NCI-H1417 (cell line): Measurements from ENCODE around the gene PKP3.

Source experiments
- DNase-seq, 3 experiments: peaks; one replicate each; lab custom pipeline; 2025; lab: John Stamatoyannopoulos, UW

Gene PKP3

DNA sequence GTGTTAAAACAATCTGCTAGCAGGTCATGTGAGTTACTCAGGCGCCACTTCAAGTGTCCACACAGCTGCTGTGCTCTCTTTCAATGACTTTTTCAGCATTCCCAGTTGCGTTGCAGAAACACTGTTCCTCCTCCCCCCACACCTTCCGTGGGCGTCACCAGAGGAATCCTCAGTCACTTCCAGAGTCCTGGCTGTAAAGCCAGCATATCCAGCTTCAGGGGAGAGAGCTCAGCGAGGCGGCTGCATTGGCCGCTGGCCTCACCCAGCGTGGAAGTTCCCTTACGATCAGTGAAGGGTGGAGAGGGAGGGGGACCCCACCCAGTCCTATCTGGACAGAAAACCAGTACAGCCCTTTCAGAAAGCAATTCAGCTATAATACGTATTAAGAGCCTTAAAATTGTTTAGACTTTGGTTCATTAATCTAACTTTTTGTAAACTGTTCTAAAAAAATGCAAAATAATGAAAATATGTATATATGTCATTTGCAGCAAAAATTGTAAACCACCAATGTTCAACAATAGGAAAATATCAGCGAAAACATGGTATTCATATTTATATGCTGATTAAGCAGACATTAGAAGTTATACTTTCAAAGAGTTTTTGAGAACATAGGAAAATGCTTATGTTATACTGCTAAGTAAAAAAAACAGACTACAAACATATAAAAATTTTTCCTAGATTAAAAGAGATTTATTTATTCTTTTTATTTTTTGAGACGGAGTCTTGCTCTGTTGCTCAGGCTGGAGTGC lies 50.6 kb downstream of the PKP3 start:
- peak; percentile 53 to 91 (median 70) for DNase-seq

DNA sequence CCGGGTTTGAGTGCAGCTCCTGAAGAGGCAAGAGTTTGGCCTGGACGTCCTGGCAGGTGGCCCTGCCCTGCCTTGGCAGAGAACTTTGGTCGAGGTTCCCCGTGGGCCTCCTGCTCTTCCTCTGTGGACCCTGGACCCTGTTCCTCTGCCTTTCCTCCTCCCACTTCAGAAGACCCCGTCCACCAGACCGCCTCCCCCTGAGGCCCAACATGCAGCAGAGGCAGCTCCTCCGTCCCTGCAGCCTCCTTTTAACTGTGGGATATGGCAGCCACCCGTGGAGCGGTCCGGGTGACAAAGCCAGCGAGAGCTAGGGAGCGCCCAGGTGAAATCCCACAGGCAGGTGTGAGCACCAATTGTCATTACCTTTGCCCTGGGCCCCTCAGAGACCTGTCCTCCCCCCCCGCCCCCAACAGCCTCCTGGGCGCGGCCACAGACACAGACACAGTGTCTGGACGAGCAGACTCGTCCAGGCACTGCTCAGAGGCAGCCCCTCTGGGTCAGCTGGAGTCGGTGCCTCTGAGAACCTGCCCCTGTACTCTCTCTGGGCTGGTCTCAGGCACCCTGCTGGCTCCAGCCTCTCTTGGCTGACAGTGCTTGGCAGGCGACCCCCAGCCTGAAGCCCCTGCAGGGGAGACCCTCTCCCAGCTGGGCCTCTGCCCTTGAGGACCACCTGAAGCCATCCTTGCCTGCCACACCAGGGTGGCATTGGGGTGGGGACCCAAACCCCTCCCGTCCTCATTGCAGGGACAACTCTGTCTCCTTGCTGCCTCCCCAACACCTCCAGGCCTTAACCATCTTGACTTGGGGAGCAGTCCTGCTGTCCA lies 52.0 kb downstream of the PKP3 start:
- DNase-seq, result peak in 1 of 3 experiments; percentile 33

DNA sequence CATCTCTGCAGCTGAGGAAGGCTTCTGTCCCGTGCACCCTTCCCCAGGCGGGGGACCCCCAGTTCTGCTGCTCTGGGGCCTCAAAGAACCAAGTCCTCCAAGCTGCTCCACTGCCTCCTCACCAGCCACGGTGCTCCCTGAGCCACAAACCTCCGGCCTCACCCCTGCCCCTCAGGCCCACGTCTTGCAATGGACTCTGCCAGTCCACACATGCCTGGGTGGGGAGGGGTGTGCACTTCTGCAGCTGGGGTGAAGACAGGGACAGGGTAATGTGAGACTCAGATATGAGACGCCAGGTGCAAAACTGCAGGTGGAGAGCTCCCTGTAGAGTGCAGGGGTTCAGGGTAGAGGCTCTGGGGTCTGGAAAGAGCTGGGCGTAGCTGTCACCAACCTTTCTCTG lies 52.9 kb downstream of the PKP3 start:
- DNase-seq, result peak; percentile 22 to 85 (median 64)

DNA sequence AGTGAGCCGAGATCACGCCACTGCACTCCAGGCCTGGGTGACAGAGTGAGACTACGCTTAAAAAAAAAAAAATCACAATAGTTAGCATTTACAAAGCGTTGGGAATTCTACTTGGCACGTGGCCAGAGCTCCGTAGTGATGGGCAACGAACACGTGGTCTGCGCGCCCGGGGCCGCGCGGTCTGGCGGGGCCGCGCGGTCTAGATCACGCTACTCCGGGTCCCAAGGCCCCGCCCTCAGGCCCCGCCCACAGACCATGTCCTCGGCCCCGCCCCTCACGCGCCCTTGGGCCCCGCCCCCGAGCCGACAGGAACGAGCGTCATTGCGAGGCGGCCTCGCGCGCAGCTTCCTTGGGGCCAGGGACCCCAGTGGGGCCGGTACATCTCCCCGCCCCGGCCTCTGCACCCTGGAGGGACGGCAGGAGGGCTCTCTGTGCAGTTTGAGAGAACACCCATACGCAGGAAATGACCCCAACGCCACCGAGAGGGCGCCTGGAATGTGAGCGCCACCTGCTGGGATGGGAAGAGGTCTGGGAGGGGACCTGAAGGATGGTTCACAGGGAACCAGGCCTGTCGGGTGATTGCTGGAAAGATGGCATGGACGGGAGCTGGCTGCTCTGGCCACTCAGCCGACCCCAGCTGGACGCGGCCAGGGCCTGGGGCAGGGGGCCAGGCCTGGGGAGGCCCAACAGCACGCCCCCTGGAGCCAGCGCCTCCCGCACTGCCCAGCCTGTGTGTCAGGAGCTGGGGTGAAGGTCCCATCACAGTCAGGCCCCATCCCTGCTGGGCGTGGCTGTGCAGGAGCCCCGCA lies 54.1 kb downstream of the PKP3 start:
- DNase-seq, result peak; percentile 93 to 99 (median 98)

DNA sequence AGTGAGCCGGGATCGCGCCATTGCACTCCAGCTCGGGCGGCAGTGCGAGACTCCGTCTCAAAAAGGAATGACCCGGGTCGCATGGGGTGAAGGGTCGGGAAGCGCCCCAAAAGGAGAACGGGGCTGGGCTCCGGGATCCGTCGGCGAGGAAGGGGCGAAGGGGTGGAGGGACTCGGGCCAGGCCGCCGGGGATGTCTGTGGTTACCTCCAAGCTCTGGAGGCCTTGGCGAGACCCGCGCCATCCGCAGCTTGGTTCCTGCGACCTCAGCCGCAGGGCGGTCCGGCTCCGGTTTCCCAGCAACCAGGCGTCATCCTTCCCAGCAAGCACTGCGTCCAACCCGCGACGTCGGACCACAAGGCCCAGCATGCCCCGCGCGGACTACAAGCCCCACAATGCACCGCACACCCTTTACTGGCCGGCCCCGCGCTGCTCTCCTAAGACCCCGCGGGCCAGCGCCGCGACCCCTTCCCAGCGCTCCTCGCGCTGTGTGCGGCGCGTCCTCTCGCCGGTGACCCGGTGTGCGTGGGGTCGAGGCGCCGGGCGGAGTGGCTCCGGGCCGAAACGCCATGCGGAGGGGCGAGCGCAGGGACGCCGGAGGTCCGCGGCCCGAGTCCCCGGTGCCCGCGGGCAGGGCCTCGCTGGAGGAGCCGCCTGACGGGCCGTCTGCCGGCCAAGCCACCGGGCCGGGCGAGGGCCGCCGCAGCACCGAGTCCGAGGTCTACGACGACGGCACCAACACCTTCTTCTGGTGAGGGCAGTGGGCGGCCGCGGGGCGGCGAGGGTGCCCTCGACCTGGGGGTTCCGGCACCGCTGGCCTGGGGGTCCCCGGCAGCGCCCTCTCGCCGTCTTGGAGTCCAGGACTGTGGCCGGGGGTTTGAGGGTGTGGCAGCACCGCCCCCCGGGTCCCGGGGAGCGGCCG lies 56.1 kb downstream of the PKP3 start, which contains the start of gene PTDSS2:
Gene PTDSS2, plus strand, starts transcription at position 391 of the 920 bp plus-strand sequence. Its CDS starts 177 bp downstream, at position 568.
- DNase-seq, result peak; percentile 94 to 96 (median 96)

DNA sequence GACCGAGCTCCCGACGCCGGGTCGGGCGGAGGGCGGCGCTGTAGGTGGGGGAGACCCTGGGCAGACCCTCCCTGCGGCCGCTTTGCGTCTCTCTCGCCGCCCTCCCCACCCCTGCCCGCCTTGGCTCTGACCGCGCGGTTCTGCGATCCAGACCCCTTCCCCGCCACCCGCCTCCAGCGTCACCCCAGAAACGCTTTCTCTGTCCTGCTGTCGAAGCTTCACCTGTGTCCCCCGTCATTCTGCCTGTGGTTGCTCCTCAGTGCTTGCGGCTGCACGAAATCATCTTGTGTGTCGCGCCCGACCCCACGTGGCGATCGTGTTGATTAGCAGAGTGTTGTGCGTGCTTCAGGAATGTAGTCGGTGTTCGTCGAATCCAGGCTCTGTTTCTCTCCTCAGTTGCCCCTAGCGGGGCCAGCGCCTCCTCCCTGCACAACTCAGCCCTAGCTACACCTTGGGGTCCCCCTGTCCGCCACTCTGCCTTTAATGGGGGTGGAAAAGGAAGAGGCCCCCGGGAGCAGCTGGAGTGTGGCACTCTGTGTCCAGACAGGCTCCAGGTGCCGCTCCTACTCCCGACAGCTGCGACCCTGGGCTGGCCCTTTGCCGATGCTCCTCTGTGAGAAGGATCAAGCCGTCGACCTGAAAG lies 56.9 kb downstream of the PKP3 start:
- peak; percentile 62 to 75 (median 66) for DNase-seq

DNA sequence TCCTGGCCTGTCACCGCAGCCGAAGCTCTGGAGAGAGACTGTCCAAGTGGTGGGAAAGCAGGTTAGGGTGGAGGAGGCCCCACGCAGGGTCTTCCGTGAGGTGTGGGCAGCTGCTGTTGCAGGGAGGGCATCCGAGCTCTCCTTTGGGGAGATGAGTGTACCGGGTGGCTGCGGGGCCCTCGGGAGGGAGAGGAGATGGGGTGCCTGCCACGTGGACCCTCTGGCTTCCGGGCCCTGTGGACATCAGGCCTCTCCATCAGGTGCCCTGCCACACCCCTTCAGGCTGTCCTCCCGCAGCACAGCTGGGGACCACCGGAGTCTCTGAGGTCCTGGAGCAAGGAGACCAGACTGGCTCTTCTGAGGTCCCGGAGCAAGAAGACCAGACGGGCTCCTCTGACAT lies 57.7 kb downstream of the PKP3 start:
- no peak for DNase-seq

DNA sequence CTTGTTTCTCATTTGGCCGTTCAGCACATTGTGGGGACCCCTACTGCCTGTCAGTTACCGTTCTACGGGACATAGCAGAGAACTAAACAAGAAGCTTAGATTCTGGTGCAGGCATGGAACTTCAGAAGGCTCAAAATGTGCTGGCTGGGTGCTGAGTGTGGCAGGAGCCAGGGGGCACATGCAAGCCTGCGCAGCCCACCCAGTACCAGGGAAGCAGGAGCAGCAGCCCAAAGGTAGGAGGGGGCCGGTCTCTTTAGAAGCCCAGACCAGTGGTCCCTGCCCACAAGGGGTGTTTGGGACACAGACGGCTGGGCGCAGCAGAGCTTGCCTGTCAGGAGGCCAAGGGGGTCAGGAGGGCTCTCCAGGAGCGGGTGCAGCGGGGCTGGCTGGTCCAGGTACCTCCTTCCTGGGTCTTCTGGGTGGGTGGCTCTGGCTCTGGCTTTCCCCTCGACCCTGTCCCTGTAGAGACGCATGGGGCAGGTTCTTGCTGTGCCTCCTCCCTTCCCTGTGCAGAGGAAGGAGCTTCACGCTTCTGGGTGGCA lies 58.3 kb downstream of the PKP3 start:
- no peak for DNase-seq

DNA sequence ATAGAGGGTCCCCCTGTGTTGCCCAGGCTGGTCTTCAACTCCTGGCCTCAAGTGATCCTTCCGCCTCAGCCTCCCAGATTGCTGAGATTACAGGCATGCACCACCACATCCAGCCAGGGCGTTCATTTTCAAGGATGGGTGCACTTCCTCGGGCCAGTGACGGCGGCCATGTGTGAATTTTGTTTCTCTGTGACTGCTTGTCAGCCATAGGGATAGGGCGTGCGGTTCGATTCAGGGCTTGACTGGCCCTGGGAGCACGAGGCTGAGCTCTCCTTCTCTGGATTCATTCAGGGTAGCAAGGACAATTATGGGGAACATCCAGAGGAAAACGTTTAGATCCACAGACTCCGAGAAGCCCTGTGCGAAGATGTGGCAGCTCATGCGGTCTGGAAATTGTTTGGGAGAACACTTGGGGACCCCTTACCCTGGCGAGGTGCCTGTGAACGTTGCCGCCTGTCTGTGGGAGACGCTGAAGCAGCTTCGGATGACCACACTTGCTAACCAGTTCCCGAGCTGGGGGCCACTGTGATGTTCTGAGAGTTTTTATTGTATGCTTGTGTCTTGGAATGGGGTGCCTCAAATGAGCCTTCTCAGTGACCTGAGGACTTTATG lies 59.0 kb downstream of the PKP3 start:
- no peak for DNase-seq

DNA sequence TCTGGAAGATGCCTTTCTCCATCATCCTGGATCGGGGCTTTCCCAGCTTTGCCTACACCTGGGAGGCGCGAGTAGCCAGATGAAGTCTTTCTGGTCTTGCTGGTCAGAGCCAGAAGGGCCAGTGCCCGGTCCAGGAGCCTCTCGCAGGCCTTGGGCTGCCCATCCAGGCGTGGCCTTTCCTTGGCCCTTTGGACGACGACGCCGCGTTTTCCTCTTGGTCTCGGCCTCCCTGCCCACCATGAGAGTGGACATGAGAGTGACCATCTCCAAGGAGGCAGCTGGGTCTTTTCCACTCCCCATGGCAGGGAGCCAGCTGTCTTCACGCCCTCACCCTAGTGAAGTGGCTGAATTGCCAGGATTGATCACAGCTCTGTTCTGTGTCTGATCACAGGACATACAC lies 59.6 kb downstream of the PKP3 start:
- DNase-seq, result no peak

DNA sequence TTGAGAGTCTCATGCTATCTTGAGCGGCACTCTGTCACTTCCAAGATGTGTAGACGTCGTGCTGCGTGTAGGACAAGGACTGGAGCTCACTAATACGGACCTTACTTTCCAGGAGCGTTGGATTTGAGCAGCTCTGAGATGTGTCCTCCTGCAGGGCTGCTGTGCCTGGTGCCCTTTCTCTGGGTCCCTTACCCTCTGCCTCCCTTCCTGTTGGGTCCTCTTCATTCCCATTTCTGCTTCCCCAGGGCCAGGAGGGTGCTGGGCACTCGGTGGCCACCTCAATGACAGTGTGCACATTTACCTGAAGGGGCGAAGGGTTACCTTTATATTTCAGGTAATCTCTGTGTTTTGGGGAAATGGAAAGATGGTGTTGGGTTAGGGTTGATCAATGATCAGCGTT lies 60.0 kb downstream of the PKP3 start:
- DNase-seq, result no peak
